ENCODE results near the gene SNIP1. TPM values are rescaled to one million over a fixed set of nuclear protein-coding genes. Genes with fewer than 3 reads are reported as not detected.

SNIP1 gene
- total RNA-seq, 1 experiment from 2014 or later: 26.4 TPM

DNA sequence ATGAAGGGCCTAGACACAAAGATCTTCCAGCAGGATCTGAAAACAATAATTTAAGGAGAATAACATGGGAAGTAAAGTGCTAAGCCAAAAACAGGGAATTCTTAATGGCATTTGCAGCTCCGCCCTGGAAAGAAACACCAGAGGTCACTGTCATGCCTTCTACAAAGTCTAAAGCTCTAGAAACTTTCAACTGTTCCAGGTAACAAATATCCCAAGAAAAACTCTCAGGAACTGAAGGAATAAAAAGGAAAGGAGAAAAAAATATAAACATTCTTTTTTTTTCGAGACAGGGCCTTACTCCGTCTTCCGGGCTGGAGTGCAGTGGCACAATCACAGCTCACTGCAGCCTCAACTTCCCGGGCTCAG is 66.5 kb downstream of the SNIP1 start:
- DNase-seq (ENCODE audit: unreplicated experiment): no peak
- no TSS peak for BruUV-seq (replicated peaks)
- peak overlapping the region; percentile 37 for H3K27ac Mint-ChIP-seq (ENCODE audit: low read depth, unreplicated experiment)
- ChIA-PET POLR2A (interaction anchor here (0.6 to 4.7 kb wide), 12 partner anchors 9 to 49 kb away, joined by 3 to 138 read pairs (median 5); partner anchors contain the start of genes MEAF6 and ZC3H12A), CTCF (interaction anchor here (0.6 to 13.0 kb wide), 28 partner anchors 9 to 986 kb away, joined by 3 to 234 read pairs (median 5); partner anchors contain the start of genes MEAF6 and ZC3H12A)
- intact Hi-C loops (cut with micrococcal nuclease): loop anchor here (1.0 kb wide), 1 partner anchor 32 kb away; no protein-coding TSS in a partner anchor
- TF ChIP-seq, protein P1, sequence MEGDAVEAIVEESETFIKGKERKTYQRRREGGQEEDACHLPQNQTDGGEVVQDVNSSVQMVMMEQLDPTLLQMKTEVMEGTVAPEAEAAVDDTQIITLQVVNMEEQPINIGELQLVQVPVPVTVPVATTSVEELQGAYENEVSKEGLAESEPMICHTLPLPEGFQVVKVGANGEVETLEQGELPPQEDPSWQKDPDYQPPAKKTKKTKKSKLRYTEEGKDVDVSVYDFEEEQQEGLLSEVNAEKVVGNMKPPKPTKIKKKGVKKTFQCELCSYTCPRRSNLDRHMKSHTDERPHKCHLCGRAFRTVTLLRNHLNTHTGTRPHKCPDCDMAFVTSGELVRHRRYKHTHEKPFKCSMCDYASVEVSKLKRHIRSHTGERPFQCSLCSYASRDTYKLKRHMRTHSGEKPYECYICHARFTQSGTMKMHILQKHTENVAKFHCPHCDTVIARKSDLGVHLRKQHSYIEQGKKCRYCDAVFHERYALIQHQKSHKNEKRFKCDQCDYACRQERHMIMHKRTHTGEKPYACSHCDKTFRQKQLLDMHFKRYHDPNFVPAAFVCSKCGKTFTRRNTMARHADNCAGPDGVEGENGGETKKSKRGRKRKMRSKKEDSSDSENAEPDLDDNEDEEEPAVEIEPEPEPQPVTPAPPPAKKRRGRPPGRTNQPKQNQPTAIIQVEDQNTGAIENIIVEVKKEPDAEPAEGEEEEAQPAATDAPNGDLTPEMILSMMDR (IDR thresholded peaks at IDR 0.05; ENCODE audit: unreplicated experiment): no peak
- peaks cover 20% of the 10 kb centered on the region for H3K4me1 Mint-ChIP-seq (ENCODE audit: insufficient read depth, unreplicated experiment)
- no peak overlapping the region for H3K4me3 Mint-ChIP-seq (ENCODE audit: unreplicated experiment)
- H3K36me3 Mint-ChIP-seq (ENCODE audit: insufficient read depth, unreplicated experiment): peaks cover 69% of the 10 kb centered on the region
- H3K9me3 Mint-ChIP-seq (ENCODE audit: unreplicated experiment): no peaks in the 10 kb centered on the region
- H3K27me3 Mint-ChIP-seq (ENCODE audit: insufficient read depth, unreplicated experiment): no peaks in the 10 kb centered on the region

DNA sequence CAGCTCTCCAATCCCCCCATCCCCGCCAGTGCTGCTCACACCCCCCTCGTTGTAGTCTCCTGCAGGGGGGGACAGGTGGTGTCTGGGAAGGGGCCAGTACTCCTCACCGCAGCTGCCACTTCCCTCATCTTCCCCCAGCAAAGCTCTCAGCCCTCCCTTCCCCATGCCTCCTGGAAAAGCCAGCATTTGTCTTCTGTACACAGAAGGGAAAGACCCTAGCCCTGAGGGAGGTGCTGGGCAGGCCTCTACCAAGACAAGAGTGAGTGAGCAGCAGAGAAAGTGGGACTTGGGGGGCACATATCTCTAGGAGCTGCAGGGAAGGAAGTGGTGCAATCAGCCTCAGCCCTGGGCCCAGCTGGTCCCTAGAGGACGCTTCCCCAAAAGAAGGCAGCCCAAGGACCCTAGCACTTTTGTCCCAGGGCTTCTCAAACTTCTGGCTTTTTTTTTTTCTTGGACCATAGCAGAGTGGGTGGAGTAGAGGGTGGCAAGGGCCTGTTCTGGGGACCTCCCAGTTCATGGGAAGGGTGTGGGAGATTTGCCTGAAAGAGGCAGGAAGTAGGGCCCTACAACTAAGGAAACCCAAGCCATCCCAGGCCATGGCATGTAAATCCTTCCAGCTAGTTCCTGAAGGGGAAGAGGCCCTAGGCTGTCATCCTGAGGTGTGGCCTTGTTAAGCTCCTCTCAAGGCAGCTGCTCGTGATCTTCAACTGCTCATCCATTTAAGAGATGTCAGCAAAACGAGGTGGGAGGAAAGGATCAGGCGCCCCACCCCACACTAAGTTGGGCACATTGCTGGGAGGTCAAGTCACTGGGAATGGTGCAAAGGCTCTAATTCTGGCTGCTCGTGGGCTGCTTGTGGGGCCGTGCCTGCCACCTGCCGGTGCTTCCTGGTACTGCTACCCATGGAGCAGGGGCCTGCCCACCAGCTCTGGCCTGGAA is 67.1 kb downstream of the SNIP1 start:
- ChIA-PET POLR2A (interaction anchor here (0.6 to 4.7 kb wide), 17 partner anchors 10 to 193 kb away, joined by 3 to 138 read pairs (median 5); partner anchors contain the start of genes MEAF6 and ZC3H12A), CTCF (interaction anchor here (0.6 to 13.0 kb wide), 34 partner anchors 9 to 986 kb away, joined by 3 to 234 read pairs (median 4); partner anchors contain the start of genes MEAF6 and ZC3H12A)
- peak overlapping the region; percentile 37 for H3K27ac Mint-ChIP-seq (ENCODE audit: low read depth, unreplicated experiment)
- BruUV-seq (replicated peaks): no TSS peak
- H3K4me3 Mint-ChIP-seq (ENCODE audit: unreplicated experiment): no peak overlapping the region
- peak; percentile 86 for DNase-seq (ENCODE audit: unreplicated experiment)
- peaks cover 27% of the 10 kb centered on the region for H3K4me1 Mint-ChIP-seq (ENCODE audit: insufficient read depth, unreplicated experiment)
- H3K36me3 Mint-ChIP-seq (ENCODE audit: insufficient read depth, unreplicated experiment): peaks cover 72% of the 10 kb centered on the region
- H3K9me3 Mint-ChIP-seq (ENCODE audit: unreplicated experiment): no peaks in the 10 kb centered on the region
- intact Hi-C loops (cut with micrococcal nuclease): loop anchor here (1.0 kb wide), 1 partner anchor 32 kb away; no protein-coding TSS in a partner anchor
- TF ChIP-seq, protein P1 (IDR thresholded peaks at IDR 0.05; ENCODE audit: unreplicated experiment): peak; percentile 98
- H3K27me3 Mint-ChIP-seq (ENCODE audit: insufficient read depth, unreplicated experiment): no peaks in the 10 kb centered on the region

DNA sequence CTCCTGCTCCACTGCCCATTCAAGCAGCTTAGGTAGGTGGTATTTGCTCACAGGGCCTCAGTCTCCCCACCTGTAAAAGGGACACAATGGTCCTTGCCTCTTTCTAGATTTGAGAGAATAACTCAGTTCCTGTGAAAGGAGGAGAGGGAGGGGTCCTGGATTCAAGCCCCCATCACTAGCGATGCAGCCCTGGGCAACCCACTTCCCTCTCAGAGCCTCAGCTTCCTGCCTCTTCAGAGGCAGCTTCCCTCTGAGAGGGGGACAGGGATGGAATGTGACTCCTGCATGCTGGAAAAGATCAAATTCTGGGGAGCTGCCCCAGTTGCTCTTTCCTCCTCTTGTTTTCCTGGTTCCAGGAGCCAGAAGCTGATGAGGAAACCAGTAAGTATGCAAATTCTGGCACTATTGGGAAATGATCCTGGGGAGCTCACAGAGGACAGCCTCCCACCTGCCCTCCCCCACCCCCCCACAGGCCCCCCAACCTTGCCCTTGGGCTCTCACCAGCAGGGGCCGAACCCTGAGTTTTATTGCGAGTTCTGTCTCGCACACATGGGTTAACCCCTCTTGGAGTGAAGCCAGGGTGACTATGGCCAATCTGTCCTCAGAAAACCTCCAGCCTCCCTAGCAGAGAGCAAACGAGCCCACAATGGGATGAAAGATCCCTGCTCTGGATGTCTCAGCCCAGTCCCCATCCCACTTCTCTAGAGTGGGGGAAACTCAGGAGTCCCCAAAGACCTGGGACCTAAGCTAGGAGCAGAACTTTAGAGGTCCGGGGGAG is 68.0 kb downstream of the SNIP1 start:
- Mint-ChIP-seq H3K4me3 (ENCODE audit: unreplicated experiment) (no peak overlapping the region), H3K27ac (ENCODE audit: low read depth, unreplicated experiment) (peak overlapping the region; percentile 37), H3K27me3 (ENCODE audit: insufficient read depth, unreplicated experiment) (no peaks in the 10 kb centered on the region), H3K4me1 (ENCODE audit: insufficient read depth, unreplicated experiment) (peaks cover 27% of the 10 kb centered on the region), H3K9me3 (ENCODE audit: unreplicated experiment) (no peaks in the 10 kb centered on the region), H3K36me3 (ENCODE audit: insufficient read depth, unreplicated experiment) (peaks cover 73% of the 10 kb centered on the region)
- intact Hi-C loops (cut with micrococcal nuclease): no loop called here
- CTCF ChIA-PET: interaction anchor here (0.6 to 13.0 kb wide), 22 partner anchors 10 to 969 kb away, joined by 3 to 234 read pairs (median 4); partner anchors contain the start of genes MEAF6 and ZC3H12A
- peak; percentile 78 for DNase-seq (ENCODE audit: unreplicated experiment)
- TF ChIP-seq, protein P1 (IDR thresholded peaks at IDR 0.05; ENCODE audit: unreplicated experiment): no peak
- POLR2A ChIA-PET: interaction anchor here (0.9 to 4.7 kb wide), 11 partner anchors 10 to 194 kb away, joined by 3 to 138 read pairs (median 9); partner anchors contain the start of genes MEAF6 and ZC3H12A
- BruUV-seq (replicated peaks): no TSS peak

Small RNAs within 50 kb of the gene (microRNA-seq; reads per million reads assigned to microRNA genes)
- 3.2 reads per million, percentile 23 among the genes with 10 or more reads in this experiment for gene MIR5581

Other genes starting within 250 kb of the SNIP1 start
- 37.2 and 51.4 TPM in 2 replicates for gene ZC3H12A, start 79.7 kb downstream of the SNIP1 start, total RNA-seq (2022)
- 71.3 and 72.0 TPM in 2 replicates for gene MEAF6, start 39.5 kb downstream of the SNIP1 start, total RNA-seq (2022)
- gene DNALI1, start 2.6 kb upstream of the SNIP1 start, total RNA-seq (2022): not detected in 2 replicates
- gene GNL2, start 41.6 kb upstream of the SNIP1 start, total RNA-seq (2022): 103 and 133 TPM in 2 replicates
- gene RSPO1, start 80.6 kb upstream of the SNIP1 start, total RNA-seq (2022): not detected in 2 replicates
- gene CDCA8, start 138.2 kb upstream of the SNIP1 start, total RNA-seq (2022): 17.3 and 21.8 TPM in 2 replicates
- gene EPHA10, start 210.8 kb upstream of the SNIP1 start, total RNA-seq (2022): 0.74 and 1.0 TPM in 2 replicates
- 11.6 and 12.3 TPM in 2 replicates for gene MANEAL, start 239.6 kb upstream of the SNIP1 start, total RNA-seq (2022)

Data from MCF 10A (cell line).